Sciatic nerve (tissue), 2 donors: ENCODE data around the gene HYDIN. TPM values are rescaled to one million over a fixed set of nuclear protein-coding genes. Genes with fewer than 3 reads are reported as not detected.
"Not testable (repeated sequence)": the region's sequence is repeated elsewhere in the genome, so short reads cannot be mapped to it uniquely, and the experiment has no call there.

Experiments
- ATAC-seq: fragments of 200-7000 bp; cut with Tn5 transposase; one replicate; pipeline ENCODE4 v1.9.1; 2020; ENCODE audit warnings: mild to moderate bottlenecking, moderate library complexity
- DNase-seq: peaks from one replicate; pipeline ENCODE4 v3.0.0-alpha.2; 2020; ENCODE audit warnings: low spot score
- intact Hi-C: fragments of 100-400 bp; cut with DNase I; formaldehyde crosslinking; loops from one replicate; pipeline ENCODE4 v1.14.2; 2022
- total RNA-seq: library from RNA; stranded (reverse); fragmentation: NEBNext Ultra II Directional; extraction: Animal tissue kit (Norgen Biotek cat#: 25700); gene quantifications from one replicate; pipeline ENCODE4 v1.2.1, GENCODE V29; 2021
- donor health status: DM: no; HTN: no; CAD: no.
- donor health status: DM: no; HTN: no; CAD: no.

The HYDIN gene
- total RNA-seq, 1 donor from 2014 or later = 3.4 TPM

GRCh38 chr16:71157278-71157677, 73.2 kb downstream of the HYDIN start:
- DNase-seq, intact Hi-C loops, ATAC-seq: not testable (repeated sequence)

GRCh38 chr16:71153329-71153728, 77.2 kb downstream of the HYDIN start:
- intact Hi-C loops, DNase-seq, ATAC-seq: not testable (repeated sequence)

GRCh38 chr16:71151654-71152053, 78.9 kb downstream of the HYDIN start:
- DNase-seq, ATAC-seq, intact Hi-C loops: not testable (repeated sequence)

- ATAC-seq, DNase-seq, intact Hi-C loops: not testable (repeated sequence)
Observed at GRCh38 chr16:71143246-71143645, 87.3 kb downstream of the HYDIN start.

- ATAC-seq, intact Hi-C loops, DNase-seq: not testable (repeated sequence)
Observed at GRCh38 chr16:71110565-71110964, 120.0 kb downstream of the HYDIN start.

- intact Hi-C loops, DNase-seq, ATAC-seq: not testable (repeated sequence)
Observed at GRCh38 chr16:71109656-71110208, 120.8 kb downstream of the HYDIN start.

GRCh38 chr16:71105881-71106280, 124.6 kb downstream of the HYDIN start:
- ATAC-seq, DNase-seq, intact Hi-C loops: not testable (repeated sequence)

- DNase-seq, ATAC-seq, intact Hi-C loops: not testable (repeated sequence)
Observed at GRCh38 chr16:71083573-71083972, 146.9 kb downstream of the HYDIN start.

GRCh38 chr16:71080777-71081176, 149.7 kb downstream of the HYDIN start:
- intact Hi-C loops, ATAC-seq, DNase-seq: not testable (repeated sequence)

- ATAC-seq, DNase-seq, intact Hi-C loops: not testable (repeated sequence)
Observed at GRCh38 chr16:71080262-71080661, 150.3 kb downstream of the HYDIN start.

GRCh38 chr16:71070651-71071050, 159.9 kb downstream of the HYDIN start:
- DNase-seq, intact Hi-C loops, ATAC-seq: not testable (repeated sequence)

GRCh38 chr16:71069842-71070241, 160.7 kb downstream of the HYDIN start:
- intact Hi-C loops, ATAC-seq, DNase-seq: not testable (repeated sequence)

- DNase-seq, ATAC-seq, intact Hi-C loops: not testable (repeated sequence)
Observed at GRCh38 chr16:71053897-71054609, 176.5 kb downstream of the HYDIN start.

GRCh38 chr16:71050307-71050706, 180.2 kb downstream of the HYDIN start:
- intact Hi-C loops, ATAC-seq, DNase-seq: not testable (repeated sequence)

GRCh38 chr16:71039368-71040111, 191.0 kb downstream of the HYDIN start:
- ATAC-seq, intact Hi-C loops, DNase-seq: not testable (repeated sequence)

GRCh38 chr16:71038421-71038820, 192.1 kb downstream of the HYDIN start:
- DNase-seq, ATAC-seq, intact Hi-C loops: not testable (repeated sequence)

GRCh38 chr16:71037987-71038386, 192.5 kb downstream of the HYDIN start:
- ATAC-seq, intact Hi-C loops, DNase-seq: not testable (repeated sequence)

GRCh38 chr16:71028032-71028727, 202.3 kb downstream of the HYDIN start:
- DNase-seq, ATAC-seq, intact Hi-C loops: not testable (repeated sequence)

GRCh38 chr16:71027511-71027910, 203.0 kb downstream of the HYDIN start:
- ATAC-seq, intact Hi-C loops, DNase-seq: not testable (repeated sequence)
